SK-MEL-5 (cell line): Measurements from ENCODE around the gene CDKN2B-AS1. TPM values are rescaled to one million over a fixed set of nuclear protein-coding genes. Genes with fewer than 3 reads are reported as not detected.

ENCODE experiments used
- DNase-seq: peaks from one replicate; pipeline ENCODE4 v3.0.0-alpha.2; 2016; ENCODE audit warnings: low read depth, low spot score
- in situ Hi-C: cut with HindIII; loops from 2 replicates; pipeline ENCODE4 v1.10.0; 2016; ENCODE audit warnings: low sequenced_read_pairs, high pct_unique_total_duplicates, low pct_unique_long_range_greater_than_20kb
- small RNA-seq, 2 experiments: library from RNA; depleted of rRNA; stranded (forward); fragments of <200 nt; gene quantifications; one replicate each; pipeline ENCODE3, GENCODE V24; 2014
- total RNA-seq: library from RNA; depleted of rRNA; stranded (reverse); fragments of >200 nt; shearing (Covaris generic); gene quantifications from 2 replicates; pipeline ENCODE4 v1.2.3, GENCODE V29; 2014; rRNA removed

The CDKN2B-AS1 gene
- total RNA-seq, 1 experiment from 2014 or later = not detected

GRCh38 chr9:22156586-22156985 lies 162.0 kb downstream of the CDKN2B-AS1 start:
- in situ Hi-C loops = no loop called here
- no peak for DNase-seq

DNA sequence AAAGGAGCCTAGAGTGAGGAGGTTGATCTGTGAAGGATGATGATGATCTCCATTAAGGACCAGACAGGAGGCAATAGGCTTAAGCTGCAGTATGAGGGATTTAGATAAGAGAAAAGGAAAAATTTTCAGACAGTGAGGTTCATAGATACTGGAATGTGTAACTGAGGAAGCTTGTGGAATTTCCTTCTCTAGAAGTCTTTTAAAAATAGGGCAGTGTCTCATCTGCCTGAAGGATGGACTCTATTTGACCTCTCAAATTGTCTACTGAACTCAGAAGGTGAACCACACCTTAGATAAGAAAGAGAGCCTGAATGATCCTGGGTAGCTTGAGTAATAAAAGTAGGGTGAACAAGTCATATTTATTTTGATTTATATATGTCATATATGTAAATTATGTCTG lies 162.7 kb downstream of the CDKN2B-AS1 start:
- DNase-seq = no peak
- in situ Hi-C loops = no loop called here

DNA sequence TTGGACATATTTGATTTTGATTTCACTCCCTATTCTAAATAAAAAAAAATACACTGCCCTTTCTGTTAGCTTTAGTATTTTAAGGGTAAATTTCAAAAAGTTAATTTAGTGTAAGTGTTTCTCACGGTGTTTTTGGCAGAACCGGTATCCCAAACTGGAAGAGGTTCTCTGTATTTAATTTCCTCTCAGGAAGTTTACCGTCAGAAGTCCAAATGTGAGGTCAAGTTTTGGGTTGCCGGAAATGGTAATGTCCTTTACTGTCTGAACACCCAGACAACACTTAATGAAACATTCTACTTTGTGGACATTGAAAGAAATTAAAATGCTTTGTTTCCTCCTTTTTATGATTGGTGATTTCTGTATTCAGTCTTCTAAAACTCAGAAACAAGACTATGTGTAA lies 163.2 kb downstream of the CDKN2B-AS1 start:
- in situ Hi-C loops = no loop called here
- DNase-seq = no peak

GRCh38 chr9:22158271-22158670 lies 163.7 kb downstream of the CDKN2B-AS1 start:
- DNase-seq = no peak
- in situ Hi-C loops = no loop called here

GRCh38 chr9:22158927-22159346 lies 164.3 kb downstream of the CDKN2B-AS1 start:
- no peak for DNase-seq
- in situ Hi-C loops = no loop called here

DNA sequence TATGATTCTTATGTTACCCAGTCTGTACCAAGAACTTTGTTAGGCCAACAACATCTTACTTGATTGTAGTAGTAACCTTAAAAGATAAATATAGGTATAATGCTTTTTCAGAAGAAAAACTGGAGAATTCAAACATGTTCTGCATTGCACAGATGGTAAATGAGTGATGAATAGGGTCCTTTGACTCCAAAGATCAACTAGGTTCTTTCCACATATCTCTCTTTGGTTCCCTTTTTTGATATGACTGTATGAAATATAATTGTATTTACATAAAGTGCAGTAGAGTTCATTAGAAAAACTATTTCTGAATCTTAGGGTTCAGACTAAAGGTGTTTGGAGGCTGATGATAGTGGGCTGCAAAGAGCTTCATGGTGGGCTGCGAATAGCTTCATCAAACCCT lies 165.0 kb downstream of the CDKN2B-AS1 start:
- in situ Hi-C loops = no loop called here
- no peak for DNase-seq

DNA sequence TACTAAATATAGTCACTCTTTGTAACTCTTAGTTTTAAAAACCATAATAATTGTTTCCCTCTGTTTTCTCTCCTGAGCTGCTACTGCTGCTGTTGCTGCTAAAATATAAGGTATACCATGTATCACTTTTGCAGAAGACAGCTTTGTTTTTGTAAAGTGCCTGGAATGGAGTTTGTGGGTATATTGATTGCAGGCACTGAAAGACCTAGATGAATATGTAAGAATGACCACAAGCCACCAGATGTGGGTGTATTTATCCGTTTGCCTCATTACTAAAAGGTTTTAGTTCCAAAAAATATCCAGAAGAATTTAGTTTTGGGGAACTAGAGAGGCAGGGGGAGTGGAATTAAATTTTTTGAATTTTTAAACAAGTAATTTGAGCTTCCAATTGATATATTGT lies 165.6 kb downstream of the CDKN2B-AS1 start:
- in situ Hi-C loops = no loop called here

GRCh38 chr9:22165144-22165543 lies 170.6 kb downstream of the CDKN2B-AS1 start:
- in situ Hi-C loops = no loop called here
- DNase-seq = no peak

More for the DNA sequence above, 165.6 kb downstream of the CDKN2B-AS1 start:
- DNase-seq = no peak

DNA sequence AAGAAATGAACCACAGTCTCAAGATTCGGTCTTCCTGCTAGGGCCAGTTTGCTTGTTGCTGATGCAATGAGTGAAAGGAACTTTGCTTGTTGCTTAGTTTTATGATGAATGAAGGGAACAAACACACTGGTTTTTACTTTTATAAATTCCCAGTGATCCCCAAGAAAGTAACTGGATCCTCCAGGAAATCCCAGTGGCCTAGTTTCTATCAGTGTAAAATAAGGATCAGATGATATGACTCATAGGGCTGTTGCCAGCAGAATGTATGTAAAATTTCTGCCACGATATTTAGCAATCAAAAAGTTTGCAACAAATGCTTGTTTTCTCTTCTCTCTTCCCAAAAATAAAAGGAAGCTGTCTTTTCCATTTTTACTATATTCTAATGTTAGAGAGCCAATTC lies 174.7 kb downstream of the CDKN2B-AS1 start:
- in situ Hi-C loops = no loop called here

DNA sequence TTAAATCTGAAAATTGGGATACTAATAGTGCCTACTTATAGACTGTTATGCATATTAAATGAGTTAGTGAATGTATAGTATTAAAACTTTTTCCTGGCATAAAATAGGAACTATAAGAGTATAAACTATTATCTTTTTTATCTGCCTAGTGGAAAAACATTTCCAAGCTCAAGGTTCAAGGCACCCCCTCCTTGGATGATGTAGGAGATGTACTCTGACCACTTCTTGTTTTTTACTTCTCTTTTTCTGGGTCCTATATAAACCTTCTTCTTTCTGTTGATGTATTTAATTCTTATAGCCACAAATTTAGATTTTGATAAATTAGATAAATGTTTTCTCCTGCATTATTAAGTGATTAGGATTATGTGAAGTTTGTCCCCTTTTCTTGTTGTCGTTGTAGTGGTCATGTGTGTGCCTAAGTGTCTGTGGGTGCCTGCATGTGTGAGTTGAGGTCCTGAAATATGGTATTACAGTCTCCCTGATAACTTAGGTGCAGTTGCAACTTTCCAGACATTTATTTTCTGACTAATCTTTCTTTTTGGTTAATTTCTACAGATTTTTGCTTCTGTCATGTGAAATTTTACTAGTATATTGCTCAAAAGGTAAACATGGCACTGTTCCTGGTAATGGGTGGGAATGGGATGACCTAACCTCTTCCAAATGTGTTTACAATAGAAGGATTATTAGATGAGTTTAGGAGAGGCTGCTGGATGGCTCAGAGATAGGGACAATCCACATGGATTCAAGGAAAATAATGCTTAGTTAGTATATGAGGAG lies 175.3 kb downstream of the CDKN2B-AS1 start:
- no peak for DNase-seq
- in situ Hi-C loops = no loop called here

More for the DNA sequence above, 174.7 kb downstream of the CDKN2B-AS1 start:
- DNase-seq = no peak

Small RNAs within 50 kb of the gene (small RNA-seq; reads per million reads assigned to genes)
- gene RF01909 (0 reads per million in 2 experiments), gene RF02045 (0 reads per million in 2 experiments)

Other genes starting within 250 kb of the CDKN2B-AS1 start
- not detected in 2 replicates for gene MTAP, start 192.2 kb upstream of the CDKN2B-AS1 start, total RNA-seq
- gene CDKN2A, start 399 bp upstream of the CDKN2B-AS1 start, total RNA-seq = not detected in 2 replicates
- gene CDKN2B, start 14.5 kb downstream of the CDKN2B-AS1 start, total RNA-seq = not detected in 2 replicates